ENCODE results near the gene AGO3.
A peak's percentile ranks its signal among the peaks of the same experiment; 100 is the strongest.

AGO3 gene

DNA sequence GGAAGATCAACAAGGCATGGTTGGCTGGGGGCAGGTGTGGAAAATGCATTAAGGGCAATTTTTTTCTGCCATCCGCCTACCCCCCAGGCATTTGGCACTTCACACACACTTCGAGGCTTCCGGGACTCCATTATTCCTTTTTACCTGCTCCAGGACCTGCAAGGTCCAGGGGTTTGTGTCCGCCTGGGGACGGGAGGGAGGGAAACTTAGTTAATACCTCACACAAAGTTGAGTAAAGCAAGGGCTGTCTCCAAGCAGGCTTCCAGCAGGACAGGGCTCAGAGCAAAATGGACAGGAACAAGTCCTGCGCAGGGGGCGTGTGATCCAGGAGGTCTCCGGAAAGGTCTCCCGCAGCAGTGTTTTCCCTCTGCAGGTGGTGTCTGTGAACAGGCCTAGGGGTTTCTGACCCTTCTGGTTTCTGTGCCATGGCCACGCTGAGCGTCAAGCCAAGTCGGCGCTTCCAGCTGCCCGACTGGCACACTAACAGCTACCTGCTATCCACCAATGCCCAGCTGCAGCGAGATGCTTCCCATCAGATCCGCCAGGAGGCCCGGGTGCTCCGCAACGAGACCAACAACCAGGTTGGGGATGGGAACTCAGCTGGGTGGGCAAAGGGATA lies 153.7 kb downstream of the AGO3 start:
- no peak for DNase-seq

DNA sequence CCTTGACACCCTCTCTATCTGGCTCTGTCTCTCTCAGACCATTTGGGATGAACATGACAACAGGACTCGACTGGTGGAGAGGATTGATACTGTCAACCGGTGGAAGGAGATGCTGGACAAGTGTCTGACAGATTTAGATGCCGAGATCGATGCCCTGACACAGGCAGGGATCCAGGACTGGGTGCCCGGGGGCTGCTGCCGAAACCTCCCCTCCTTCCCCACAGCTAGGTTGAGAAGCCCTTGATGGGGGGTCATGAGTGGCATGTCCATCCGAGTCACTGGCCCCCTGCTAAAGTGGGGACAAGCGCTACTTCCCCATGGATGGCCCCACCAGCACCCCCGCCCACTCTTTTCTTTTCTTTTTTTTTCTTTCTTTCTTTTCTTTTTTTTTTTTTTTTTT lies 154.2 kb downstream of the AGO3 start:
- no peak for DNase-seq

DNA sequence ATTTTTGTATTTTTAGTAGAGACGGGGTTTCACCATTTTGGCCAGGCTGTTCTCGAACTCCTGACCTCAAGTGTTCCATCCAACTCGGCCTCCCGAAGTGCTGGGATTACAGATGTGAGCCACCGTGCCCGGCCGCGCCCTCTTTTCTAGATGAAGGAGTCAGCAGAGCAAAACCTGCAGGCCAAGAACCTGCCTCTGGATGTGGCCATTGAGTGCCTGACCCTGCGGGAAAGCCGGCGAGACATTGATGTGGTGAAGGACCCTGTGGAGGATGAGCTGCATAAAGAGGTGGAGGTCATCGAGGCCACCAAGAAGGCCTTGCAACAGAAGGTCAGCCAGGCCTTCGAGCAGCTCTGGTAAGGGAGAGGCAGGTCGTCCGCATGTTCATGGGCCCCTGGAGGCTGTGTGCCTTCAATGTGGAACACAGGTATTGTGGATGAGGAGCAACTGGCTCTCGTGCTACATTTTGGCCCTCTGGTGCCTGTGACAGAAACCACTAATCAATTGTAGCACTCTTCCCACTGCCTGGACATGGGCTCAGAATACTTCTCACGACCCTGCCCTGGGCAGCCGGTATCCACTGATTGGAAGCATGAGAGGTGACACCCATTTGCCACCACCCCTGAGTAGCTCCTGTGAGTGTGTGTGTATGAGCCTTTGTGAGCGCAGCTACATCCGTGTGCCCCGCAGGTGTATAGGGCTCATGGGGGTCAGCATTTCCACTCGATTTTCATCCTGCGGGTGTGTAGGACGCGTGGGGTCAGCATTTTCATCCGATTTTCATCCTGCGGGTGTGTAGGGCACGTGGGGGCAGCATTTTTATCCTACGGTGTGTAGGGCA lies 155.0 kb downstream of the AGO3 start:
- no peak for DNase-seq

- DNase-seq = no peak
These were observed 155.8 kb downstream of the AGO3 start for GRCh38 chr1:36086529-36087232.

- no peak for DNase-seq
These were observed 156.6 kb downstream of the AGO3 start for GRCh38 chr1:36087233-36088123.

DNA sequence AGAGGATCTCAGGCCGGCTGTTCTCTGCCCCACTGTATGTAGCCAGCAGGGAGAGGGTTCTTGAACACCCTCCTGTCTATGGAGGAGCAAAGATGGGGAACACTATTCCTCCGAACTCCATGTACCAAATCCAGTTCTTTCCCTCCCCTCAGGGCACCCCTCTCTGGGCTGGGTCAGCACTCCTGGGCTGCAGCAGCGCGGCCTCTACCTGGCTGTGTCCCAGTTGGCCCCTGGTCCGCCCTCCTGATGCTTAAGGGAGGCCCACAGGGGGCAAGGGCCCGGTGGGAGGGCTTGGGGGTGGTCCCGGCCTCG lies 157.3 kb downstream of the AGO3 start:
- no peak for DNase-seq

GRCh38 chr1:36088577-36089392 lies 157.9 kb downstream of the AGO3 start, which contains the start of gene ADPRS:
Gene ADPRS (plus strand): TSS chr1:36088892. CDS start chr1:36088905, 13 bp downstream.
- peak; percentile 94 for DNase-seq

- peak; percentile 35 for DNase-seq
These were observed 158.7 kb downstream of the AGO3 start for GRCh38 chr1:36089393-36090121.

DNA sequence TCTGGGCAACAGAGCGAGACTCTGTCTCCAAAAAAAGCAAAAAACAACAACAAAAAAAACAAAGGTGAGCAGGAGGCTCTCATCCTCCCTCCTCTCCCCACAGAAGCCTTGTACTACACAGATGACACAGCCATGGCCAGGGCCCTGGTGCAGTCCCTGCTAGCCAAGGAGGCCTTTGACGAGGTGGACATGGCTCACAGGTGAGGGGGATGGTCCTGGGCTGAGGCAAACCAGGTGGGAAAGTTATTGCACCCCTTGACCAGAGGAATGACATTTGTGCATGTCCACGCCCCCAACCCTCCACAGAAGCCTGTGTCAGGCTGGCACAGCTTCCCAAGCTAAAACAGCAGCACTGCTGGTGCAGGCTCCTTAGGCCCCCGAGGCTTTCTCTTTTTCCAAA lies 160.2 kb downstream of the AGO3 start:
- no peak for DNase-seq

GRCh38 chr1:36091698-36092097 lies 160.8 kb downstream of the AGO3 start:
- DNase-seq = no peak

GRCh38 chr1:36092166-36092797 lies 161.4 kb downstream of the AGO3 start:
- no peak for DNase-seq

DNA sequence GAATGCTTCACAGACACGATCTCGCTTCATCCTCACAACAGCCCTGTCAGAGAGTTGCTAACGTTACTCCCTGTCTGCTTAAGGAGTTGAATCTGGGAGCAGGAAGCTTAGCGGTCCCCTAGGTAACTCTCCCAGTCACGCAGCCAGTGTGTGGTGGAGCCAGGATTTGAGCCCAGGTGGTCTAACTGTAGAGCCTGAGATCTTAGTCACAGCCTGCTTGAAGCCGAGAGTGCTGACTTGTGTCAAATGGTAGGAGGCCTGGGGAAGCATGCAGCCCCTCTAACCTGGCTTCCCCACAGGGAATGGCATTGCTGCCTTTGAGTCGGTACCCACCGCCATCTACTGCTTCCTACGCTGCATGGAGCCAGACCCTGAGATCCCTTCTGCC lies 161.9 kb downstream of the AGO3 start:
- no peak for DNase-seq

- no peak for DNase-seq
These were observed 162.3 kb downstream of the AGO3 start for GRCh38 chr1:36093226-36093625.

DNA sequence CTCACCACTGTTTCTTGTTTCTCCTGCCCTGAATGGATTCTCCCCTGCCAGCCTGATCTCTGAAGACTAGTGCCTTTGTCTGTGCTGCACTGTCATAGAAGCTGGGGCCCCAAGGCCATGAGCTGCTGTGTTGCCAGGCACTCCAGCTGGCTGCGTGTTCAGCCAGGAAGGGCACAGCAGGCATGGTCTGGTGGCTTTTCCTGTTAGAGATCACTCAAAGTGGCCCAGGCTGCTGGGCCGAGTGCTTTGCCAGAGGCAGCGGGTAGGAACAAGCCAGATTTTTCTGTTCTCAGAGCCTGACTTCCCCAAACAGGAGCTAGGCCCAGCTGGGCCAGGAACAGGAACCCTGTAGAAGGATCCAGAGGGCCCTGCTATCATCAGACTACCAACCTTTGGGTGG lies 163.0 kb downstream of the AGO3 start:
- no peak for DNase-seq

DNA sequence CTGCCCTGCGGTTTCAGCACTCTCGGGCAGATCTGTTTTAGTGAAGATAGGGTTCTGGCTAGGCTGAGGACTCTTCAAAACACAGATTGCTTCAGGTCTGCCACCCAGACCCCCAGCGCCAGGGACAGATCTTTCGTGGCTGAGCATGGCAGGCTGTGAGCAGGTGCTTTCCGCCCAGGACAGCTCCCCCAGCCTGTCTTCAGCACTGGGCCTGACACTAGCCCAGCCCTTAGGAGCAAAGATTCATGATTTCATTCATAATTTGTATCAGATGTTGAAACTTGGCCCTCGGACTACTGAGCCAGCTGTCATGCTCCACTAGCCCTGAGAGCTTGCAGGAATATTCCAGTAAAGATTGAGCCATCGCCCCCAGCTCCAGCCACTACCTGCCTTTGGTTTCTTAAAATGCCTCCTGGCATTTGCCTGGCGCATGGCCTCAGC lies 163.7 kb downstream of the AGO3 start:
- DNase-seq = no peak

DNA sequence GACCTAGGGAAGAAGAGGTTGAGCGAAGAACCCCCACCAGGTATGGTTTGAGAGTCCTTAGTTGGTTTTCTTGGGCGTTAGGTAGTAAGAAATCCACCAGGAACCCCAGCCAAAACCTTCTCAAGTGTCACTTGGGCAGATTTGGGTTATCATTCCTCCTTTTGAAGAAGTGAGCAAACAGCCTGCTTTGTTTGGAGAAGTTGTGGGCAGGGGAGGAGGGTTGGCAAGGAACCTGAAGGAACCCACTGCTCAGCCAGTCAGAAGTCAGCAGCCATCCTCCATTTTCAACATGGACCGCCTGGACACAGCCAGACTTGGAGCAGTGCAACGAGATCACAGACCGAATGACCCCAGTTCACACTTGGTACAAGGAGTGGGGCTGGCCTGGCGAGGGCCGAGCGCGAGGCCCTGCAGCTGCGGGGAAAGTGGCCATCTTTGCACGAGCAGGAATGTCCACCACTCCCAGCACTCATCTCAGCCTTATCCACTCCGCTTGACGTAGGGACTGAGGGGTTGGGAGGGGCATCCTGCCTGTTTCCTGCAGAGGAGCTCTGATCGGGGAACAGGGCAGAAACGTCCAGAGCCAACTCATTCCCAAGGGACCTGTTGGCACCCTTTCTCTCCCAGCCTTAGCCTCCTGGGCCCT lies 165.0 kb downstream of the AGO3 start:
- no peak for DNase-seq

DNA sequence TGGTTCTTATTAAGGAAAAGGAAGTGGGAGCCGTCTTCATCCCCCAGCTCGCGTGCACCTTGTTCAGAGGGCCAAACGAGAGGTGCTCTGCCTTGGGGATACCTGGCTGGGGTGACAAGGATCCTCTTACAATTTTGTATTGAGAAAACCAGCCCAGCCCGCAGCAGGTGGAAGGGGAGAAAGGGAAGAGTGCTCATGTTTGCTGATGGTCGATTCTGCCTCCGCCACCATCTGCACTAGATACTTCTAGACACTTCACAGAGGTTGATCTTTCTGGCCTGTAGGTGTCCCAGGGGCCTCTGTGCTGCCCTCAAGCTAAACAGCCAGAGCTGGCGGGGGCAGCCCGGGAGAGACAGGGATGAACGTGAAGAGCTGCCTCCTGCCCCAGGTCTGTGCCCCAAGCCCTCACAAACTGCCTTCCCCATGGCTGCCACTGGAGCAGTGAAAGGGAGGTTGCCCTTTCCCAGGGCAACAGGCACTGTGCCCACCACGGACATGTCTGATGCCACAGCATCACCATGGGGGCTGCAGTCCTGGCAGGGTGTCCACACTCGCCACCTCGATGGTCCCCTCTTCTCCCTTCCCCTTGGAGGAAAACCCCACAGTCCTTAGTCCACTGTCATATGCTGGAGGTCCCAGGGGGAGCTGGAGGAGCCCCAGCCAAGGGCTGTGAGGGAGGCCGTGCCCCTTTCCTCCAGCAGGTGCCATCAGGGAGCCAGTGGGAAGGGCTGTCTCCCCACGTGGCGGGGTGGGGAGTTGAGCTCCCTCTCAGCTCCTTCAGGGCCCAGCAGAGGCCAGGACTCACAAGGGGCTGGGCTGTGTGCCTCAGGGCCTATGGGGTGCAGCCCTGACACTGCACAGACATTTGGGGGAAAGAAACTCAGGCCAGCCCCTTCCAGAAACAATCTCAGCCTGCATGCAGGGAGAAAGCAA lies 165.9 kb downstream of the AGO3 start:
- DNase-seq = peak; percentile 67

DNA sequence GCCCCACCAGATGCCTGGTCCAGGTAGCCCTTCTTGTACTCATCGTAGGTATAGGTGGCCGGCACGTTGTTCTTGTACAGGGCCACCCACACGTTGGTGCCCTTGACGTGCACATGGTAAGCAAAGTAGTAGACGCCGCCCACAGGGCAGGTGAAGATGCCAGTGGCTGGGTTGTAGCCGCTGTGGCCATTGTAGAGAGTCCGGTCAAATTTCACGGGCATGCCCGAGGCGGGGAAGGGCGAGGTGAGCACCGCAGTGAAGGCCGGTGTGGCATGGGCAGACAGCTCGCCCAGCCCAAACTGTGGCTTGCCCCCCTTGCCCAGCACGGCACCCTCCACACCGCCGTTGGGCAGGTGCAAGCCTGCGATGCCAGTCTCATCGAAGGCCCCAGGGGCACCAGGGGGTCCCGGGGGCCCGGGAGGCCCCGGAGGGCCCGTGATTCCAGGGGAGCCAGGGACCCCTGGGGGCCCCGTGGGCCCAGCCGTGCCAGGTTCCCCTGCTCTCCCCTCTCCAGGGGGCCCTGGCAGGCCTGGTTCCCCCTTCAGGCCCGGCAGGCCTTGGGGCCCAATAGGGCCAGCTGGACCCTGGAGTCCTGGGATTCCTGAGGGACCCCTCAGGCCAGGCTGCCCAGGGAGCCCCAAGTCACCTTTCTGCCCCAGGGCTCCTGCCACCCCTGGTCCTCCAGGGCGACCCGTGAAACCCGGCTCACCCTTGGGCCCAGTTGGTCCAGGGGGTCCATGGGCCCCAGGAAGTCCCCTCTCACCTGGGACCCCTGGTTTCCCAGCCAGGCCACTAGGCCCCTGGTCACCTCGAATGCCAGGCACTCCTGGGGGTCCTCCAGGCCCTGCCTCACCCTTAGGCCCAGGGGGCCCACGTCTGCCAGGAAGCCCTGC lies 167.0 kb downstream of the AGO3 start:
- DNase-seq = no peak
